Esophagus squamous epithelium (tissue), 5 donors: ENCODE data around the gene DPH1. TPM values are rescaled to one million over a fixed set of nuclear protein-coding genes. Genes with fewer than 3 reads are reported as not detected.
"Not testable (repeated sequence)": the region's sequence is repeated elsewhere in the genome, so short reads cannot be mapped to it uniquely, and the experiment has no call there.

ENCODE experiments used
- DNase-seq: peaks from one replicate; lab custom pipeline; 2025; lab: John Stamatoyannopoulos, UW
- H3K27ac ChIP-seq, 4 donors: fragments of 200-600 bp; sonication (generic); one replicate each; pipeline ENCODE4 v1.5.1; 2016 to 2019; ENCODE audit warnings: mild to moderate bottlenecking in 1 of 4
- H3K27me3 ChIP-seq, 4 donors: fragments of 200-600 bp; sonication (generic); 1 replicate in 3 of 4; 2 replicates in 1 of 4; pipeline versions ENCODE4 v1.5.1 to v1.6.0; 2017 to 2021; ENCODE audit warnings: antibody characterized with exemption in 1 of 4
- H3K36me3 ChIP-seq, 3 donors: fragments of 200-600 bp; sonication (generic); one replicate each; pipeline ENCODE4 v1.5.1; 2016 to 2019
- H3K4me1 ChIP-seq, 3 donors: fragments of 200-600 bp; sonication (generic); one replicate each; pipeline ENCODE4 v1.5.1; 2017 to 2019
- H3K4me3 ChIP-seq, 4 donors: fragments of 200-600 bp; sonication (generic); 1 replicate in 3 of 4; 2 replicates in 1 of 4; pipeline ENCODE4 v1.5.1; 2016 to 2019; ENCODE audit warnings: mild to moderate bottlenecking in 2 of 4, moderate library complexity in 1 of 4
- H3K9me3 ChIP-seq, 3 donors: fragments of 200-600 bp; sonication (generic); one replicate each; pipeline ENCODE4 v1.5.1; 2016 to 2019
- POLR2A ChIP-seq, 4 donors: fragments of 450-650 bp; IDR thresholded peaks; one replicate each; pipeline ENCODE4 v1.6.1; 2017; ENCODE audit warnings: antibody characterized with exemption in 4 of 4, mild to moderate bottlenecking in 4 of 4, moderate library complexity in 3 of 4
- WGBS, 2 donors: methylation state at CpG; one replicate each; pipeline ENCODE4 v1.1.5; 2018; 5-methylcytosine and 5-hydroxymethylcytosine counted together
- intact Hi-C: fragments of 100-400 bp; cut with DNase I; formaldehyde crosslinking; loops from one replicate; pipeline ENCODE4 v1.15.0; 2022
- total RNA-seq, 4 donors: library from RNA; depleted of rRNA; stranded (reverse); fragments of >200 nt; gene quantifications; one replicate each; pipeline ENCODE4 v1.1.0, GENCODE V29; 2016
- TF ChIP-seq, protein P1 (sequence below), 6 experiments: fragments of 450-650 bp in 4 of 6; fragments of 200-600 bp in 2 of 6; sonication (generic) in 2 of 6; IDR thresholded peaks; one replicate each; pipeline ENCODE4 v1.5.1; 2016 to 2019; ENCODE audit warnings: antibody characterized with exemption in 6 of 6, mild to moderate bottlenecking in 4 of 6, moderate library complexity in 4 of 6
- donor health status: DM: yes; HTN: yes; CAD: no.

DPH1 gene
- total RNA-seq, 4 donors from 2014 or later: 14.9 to 55.7 (median 22.7) TPM

GRCh38 chr17:2008332-2009126, 21.4 kb upstream of the DPH1 start:
- Histone ChIP-seq H3K27ac (no peak overlapping the region), H3K36me3 (no peaks in the 10 kb centered on the region), H3K4me1 (peaks cover 16 to 29% (median 22%) of the 10 kb centered on the region in 3 donors), H3K4me3 (no peak overlapping the region), H3K9me3 (no peaks in the 10 kb centered on the region), H3K27me3 (no peaks in the 10 kb centered on the region)
- intact Hi-C loops: no loop called here
- 74 to 78% methylated on average over 15 of the region's 15 CpGs for WGBS, 2 donors
- DNase-seq: no peak
- no peak for TF ChIP-seq POLR2A (IDR thresholded peaks at IDR 0.05)
- TF ChIP-seq, protein P1, sequence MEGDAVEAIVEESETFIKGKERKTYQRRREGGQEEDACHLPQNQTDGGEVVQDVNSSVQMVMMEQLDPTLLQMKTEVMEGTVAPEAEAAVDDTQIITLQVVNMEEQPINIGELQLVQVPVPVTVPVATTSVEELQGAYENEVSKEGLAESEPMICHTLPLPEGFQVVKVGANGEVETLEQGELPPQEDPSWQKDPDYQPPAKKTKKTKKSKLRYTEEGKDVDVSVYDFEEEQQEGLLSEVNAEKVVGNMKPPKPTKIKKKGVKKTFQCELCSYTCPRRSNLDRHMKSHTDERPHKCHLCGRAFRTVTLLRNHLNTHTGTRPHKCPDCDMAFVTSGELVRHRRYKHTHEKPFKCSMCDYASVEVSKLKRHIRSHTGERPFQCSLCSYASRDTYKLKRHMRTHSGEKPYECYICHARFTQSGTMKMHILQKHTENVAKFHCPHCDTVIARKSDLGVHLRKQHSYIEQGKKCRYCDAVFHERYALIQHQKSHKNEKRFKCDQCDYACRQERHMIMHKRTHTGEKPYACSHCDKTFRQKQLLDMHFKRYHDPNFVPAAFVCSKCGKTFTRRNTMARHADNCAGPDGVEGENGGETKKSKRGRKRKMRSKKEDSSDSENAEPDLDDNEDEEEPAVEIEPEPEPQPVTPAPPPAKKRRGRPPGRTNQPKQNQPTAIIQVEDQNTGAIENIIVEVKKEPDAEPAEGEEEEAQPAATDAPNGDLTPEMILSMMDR (IDR thresholded peaks at IDR 0.05): no peak

DNA sequence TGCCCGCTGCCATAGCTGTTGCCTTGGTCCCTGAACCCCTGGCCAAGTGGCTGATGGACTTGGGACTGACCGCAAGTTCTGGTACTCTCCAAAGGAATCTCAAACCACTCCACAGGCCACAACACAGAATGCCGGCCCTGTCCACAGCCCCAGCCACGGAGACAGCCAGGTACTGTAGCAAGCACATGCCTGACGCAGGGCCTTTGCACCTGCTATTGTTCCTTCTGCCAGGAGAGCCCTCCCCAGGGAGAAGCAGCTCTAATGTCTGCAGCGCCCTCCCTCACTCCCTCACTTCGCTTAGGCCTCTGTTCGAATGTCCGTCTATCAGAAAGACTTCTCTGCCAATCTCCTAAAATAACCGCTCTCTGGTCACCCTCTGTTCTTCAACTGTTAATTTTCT, 20.2 kb upstream of the DPH1 start:
- 89 to 100% methylated on average over 4 to 7 of the region's 10 CpGs for WGBS, 2 donors

DNA sequence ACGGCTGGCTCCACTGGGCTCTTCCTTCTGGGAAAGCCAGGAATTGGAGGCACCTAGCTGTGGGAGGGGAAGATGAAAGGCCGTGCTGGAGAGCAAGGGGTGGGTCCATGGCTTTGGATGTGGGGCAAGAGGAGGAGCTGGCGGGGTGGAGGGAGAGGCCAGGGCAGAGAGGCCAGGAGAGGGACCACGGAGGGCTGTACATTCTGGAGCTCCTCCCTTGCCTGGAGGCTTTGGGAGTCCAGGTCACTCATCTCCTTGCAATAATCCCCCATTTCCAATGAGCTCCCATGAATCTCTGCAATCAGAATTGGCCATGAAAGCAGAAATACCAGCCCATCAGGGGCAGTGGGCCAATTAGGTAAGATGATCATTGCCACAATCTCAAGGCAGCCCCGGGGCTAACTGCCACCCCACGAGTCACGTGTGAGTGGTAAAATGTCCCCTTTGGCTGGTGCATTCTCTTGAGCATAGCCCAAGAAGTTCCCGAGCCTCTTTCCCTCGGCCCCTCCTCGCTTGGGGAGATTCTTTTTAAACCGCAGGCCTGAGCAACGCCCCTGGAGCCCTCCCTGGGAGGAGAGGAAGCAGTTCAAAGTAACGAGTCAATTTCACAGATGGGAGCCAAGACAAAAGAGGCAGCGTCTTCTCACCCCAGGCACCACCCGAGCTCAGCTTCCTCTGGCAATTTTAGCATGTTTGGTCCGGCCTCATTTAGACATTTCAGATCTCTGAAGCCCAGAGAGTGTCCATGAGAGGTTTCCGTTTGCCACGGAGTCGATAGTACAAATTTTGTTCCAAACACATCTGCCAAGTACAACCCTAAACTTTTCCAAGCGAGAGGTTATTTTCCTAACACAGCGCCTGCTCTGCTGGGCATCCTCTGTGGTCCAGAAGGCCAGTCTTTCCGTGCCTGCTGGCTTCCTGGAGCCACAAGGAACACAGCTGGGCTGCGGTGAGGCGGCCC, 18.3 kb upstream of the DPH1 start:
- no peak for DNase-seq
- H3K36me3 ChIP-seq: no peaks in the 10 kb centered on the region
- H3K4me3 ChIP-seq: peak overlapping the region in 1 of 4 donors; percentile 44
- H3K27ac ChIP-seq: peak overlapping the region; percentile 36 to 86 (median 72)
- H3K9me3 ChIP-seq: no peaks in the 10 kb centered on the region
- peaks cover 16 to 48% (median 30%) of the 10 kb centered on the region in 3 donors for H3K4me1 ChIP-seq
- WGBS, 2 donors: 17 to 20% methylated on average over 15 to 22 of the region's 24 CpGs
- no peaks in the 10 kb centered on the region for H3K27me3 ChIP-seq
- intact Hi-C loops: no loop called here
- no peak for TF ChIP-seq POLR2A (IDR thresholded peaks at IDR 0.05)
- TF ChIP-seq, protein P1 (IDR thresholded peaks at IDR 0.05): no peak

More for the DNA sequence above, 20.2 kb upstream of the DPH1 start:
- DNase-seq: no peak
- Histone ChIP-seq H3K4me1 (peaks cover 16 to 40% (median 25%) of the 10 kb centered on the region in 3 donors), H3K27me3 (no peaks in the 10 kb centered on the region), H3K36me3 (no peaks in the 10 kb centered on the region), H3K4me3 (no peak overlapping the region), H3K27ac (no peak overlapping the region), H3K9me3 (no peaks in the 10 kb centered on the region)
- intact Hi-C loops: no loop called here
- TF ChIP-seq, protein P1 (IDR thresholded peaks at IDR 0.05): no peak
- no peak for TF ChIP-seq POLR2A (IDR thresholded peaks at IDR 0.05)

DNA sequence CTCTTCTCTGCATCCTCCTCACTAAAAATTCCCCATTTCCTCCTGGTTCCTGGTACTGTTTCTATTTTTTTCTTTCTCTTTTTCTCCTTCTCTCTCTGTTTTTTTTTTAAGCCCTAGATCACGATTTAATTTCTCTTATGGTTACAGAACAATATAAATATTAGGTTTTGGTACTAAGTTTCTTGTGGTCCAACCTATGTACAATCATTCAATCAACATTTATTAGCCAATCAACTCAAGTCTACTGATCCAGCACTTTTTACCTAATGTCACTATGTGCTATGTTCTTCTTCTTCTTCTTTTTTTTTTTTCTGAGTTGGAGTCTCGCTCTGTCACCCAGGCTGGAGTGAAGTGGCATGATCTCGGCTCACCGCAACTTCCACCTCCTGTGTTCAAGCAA, 17.5 kb upstream of the DPH1 start:
- 72 to 84% methylated on average over 2 to 4 of the region's 4 CpGs for WGBS, 2 donors
- H3K27ac ChIP-seq: peak overlapping the region; percentile 36 to 86 (median 72)
- H3K36me3 ChIP-seq: no peaks in the 10 kb centered on the region
- no peak overlapping the region for H3K4me3 ChIP-seq
- TF ChIP-seq, protein P1 (IDR thresholded peaks at IDR 0.05): no peak
- TF ChIP-seq POLR2A (IDR thresholded peaks at IDR 0.05): no peak
- peaks cover 16 to 52% (median 31%) of the 10 kb centered on the region in 3 donors for H3K4me1 ChIP-seq
- no peak for DNase-seq
- H3K9me3 ChIP-seq: no peaks in the 10 kb centered on the region
- intact Hi-C loops: no loop called here
- no peaks in the 10 kb centered on the region for H3K27me3 ChIP-seq

- H3K36me3 ChIP-seq, DNase-seq, H3K4me3 ChIP-seq, H3K27me3 ChIP-seq, intact Hi-C loops, H3K9me3 ChIP-seq: not testable (repeated sequence)
- Histone ChIP-seq H3K27ac (peak overlapping the region in 1 of 4 donors; percentile 7), H3K4me1 (peaks cover 16 to 53% (median 31%) of the 10 kb centered on the region in 3 donors)
- WGBS, 2 donors: 45 to 79% methylated on average over 3 to 4 of the region's 6 CpGs
Observed at GRCh38 chr17:2013220-2013993, 16.5 kb upstream of the DPH1 start.
